Neuronal stem cell (in vitro differentiated cells): ENCODE results near the gene INSC.
A peak's percentile ranks its signal among the peaks of the same experiment; 100 is the strongest.

Experiments used
- DNase-seq: peaks from one replicate; pipeline ENCODE4 v3.0.0-alpha.2; 2013; ENCODE audit warnings: low spot score
- H2AFZ ChIP-seq: one replicate; pipeline ENCODE4 v1.6.1; 2013; ENCODE audit warnings: mild to moderate bottlenecking, low read length, inconsistent platforms
- H2AK5ac ChIP-seq: 2 replicates; pipeline ENCODE4 v1.6.1; 2013; ENCODE audit warnings: low read depth, mild to moderate bottlenecking, inconsistent platforms, low read length, moderate library complexity, mixed read lengths
- H2BK120ac ChIP-seq: 2 replicates; pipeline ENCODE4 v1.6.1; 2013; ENCODE audit warnings: low read depth, mild to moderate bottlenecking, inconsistent platforms, low read length, moderate library complexity, mixed read lengths
- H2BK12ac ChIP-seq: one replicate; pipeline ENCODE4 v1.6.1; 2013; ENCODE audit warnings: low read length, inconsistent platforms
- H2BK15ac ChIP-seq: 2 replicates; pipeline ENCODE4 v1.6.1; 2013; ENCODE audit warnings: mild to moderate bottlenecking, low read length, inconsistent platforms, mixed read lengths
- H2BK5ac ChIP-seq: one replicate; pipeline ENCODE4 v1.6.1; 2013; ENCODE audit warnings: inconsistent platforms, mild to moderate bottlenecking, low read length, moderate library complexity
- H3K14ac ChIP-seq: one replicate; pipeline ENCODE4 v1.6.1; 2013; ENCODE audit warnings: low read length, inconsistent platforms
- H3K18ac ChIP-seq: 2 replicates; pipeline ENCODE4 v1.6.1; 2013; ENCODE audit warnings: low read length, inconsistent platforms
- H3K23ac ChIP-seq: 2 replicates; pipeline ENCODE4 v1.6.1; 2013; ENCODE audit warnings: low read depth, mild to moderate bottlenecking, mixed read lengths, low read length, inconsistent platforms; ENCODE audit not compliant: poor library complexity
- H3K27ac ChIP-seq: replicated peaks from 3 replicates; pipeline ENCODE4 v1.5.1; 2013; ENCODE audit warnings: low read length, inconsistent platforms
- H3K27me3 ChIP-seq, 3 experiments: 2 replicates each; pipeline ENCODE4 v1.6.1; 2013; ENCODE audit warnings: low read length in 3 of 3, mild to moderate bottlenecking in 2 of 3, inconsistent platforms in 1 of 3, low read depth in 1 of 3, mixed read lengths in 1 of 3, moderate library complexity in 1 of 3; ENCODE audit not compliant: control insufficient read depth in 3 of 3, insufficient read depth in 3 of 3
- H3K36me3 ChIP-seq, 2 donors: replicated peaks in 1 of 2; 2 replicates each; pipeline ENCODE4 v1.6.1; 2013; ENCODE audit warnings: low read length in 2 of 2; ENCODE audit not compliant: control insufficient read depth in 2 of 2, insufficient read depth in 2 of 2
- H3K4ac ChIP-seq: 2 replicates; pipeline ENCODE4 v1.6.1; 2013; ENCODE audit warnings: inconsistent platforms, mild to moderate bottlenecking, low read length, moderate library complexity
- H3K4me1 ChIP-seq, 2 donors: 1 replicate in 1 of 2; 2 replicates in 1 of 2; pipeline ENCODE4 v1.6.1; 2013; ENCODE audit warnings: low read length in 2 of 2, low read depth in 1 of 2; ENCODE audit not compliant: control insufficient read depth in 2 of 2, insufficient read depth in 1 of 2
- H3K4me2 ChIP-seq: one replicate; pipeline ENCODE4 v1.6.1; 2013; ENCODE audit warnings: mild to moderate bottlenecking, low read length, inconsistent platforms; ENCODE audit not compliant: insufficient read depth, poor library complexity, severe bottlenecking
- H3K4me3 ChIP-seq, 2 donors: 2 replicates each; pipeline ENCODE4 v1.5.1; 2013; ENCODE audit warnings: low read length in 2 of 2, mild to moderate bottlenecking in 2 of 2, inconsistent platforms in 1 of 2, moderate library complexity in 1 of 2
- H3K79me1 ChIP-seq: one replicate; pipeline ENCODE4 v1.6.1; 2013; ENCODE audit warnings: low read depth, mild to moderate bottlenecking, inconsistent platforms, low read length, moderate library complexity
- H3K9ac ChIP-seq: one replicate; pipeline ENCODE4 v1.6.1; 2013; ENCODE audit warnings: mild to moderate bottlenecking, low read depth, low read length, inconsistent platforms; ENCODE audit not compliant: poor library complexity
- H3K9me3 ChIP-seq, 2 donors: replicated peaks in 1 of 2; 2 replicates each; pipeline versions ENCODE3 to v1.6.1; 2013; ENCODE audit warnings: low read length in 2 of 2, mild to moderate bottlenecking in 2 of 2, inconsistent platforms in 1 of 2, low read depth in 1 of 2, mixed read lengths in 1 of 2, moderate library complexity in 1 of 2; ENCODE audit not compliant: control insufficient read depth in 2 of 2, insufficient read depth in 1 of 2
- H4K8ac ChIP-seq: one replicate; pipeline ENCODE4 v1.6.1; 2013; ENCODE audit warnings: low read depth, mild to moderate bottlenecking, inconsistent platforms, low read length, moderate library complexity
- H4K91ac ChIP-seq: one replicate; pipeline ENCODE4 v1.6.1; 2013; ENCODE audit warnings: low read length, low read depth, mild to moderate bottlenecking, inconsistent platforms; ENCODE audit not compliant: poor library complexity
- WGBS, 2 donors: extraction: QIAGEN DNeasy Blood & Tissue Kit; methylation state at CpG; one replicate each; pipeline ENCODE4 v1.1.7; 2013; ENCODE audit warnings: missing lambda C conversion rate in 2 of 2, mixed read lengths in 1 of 2; ENCODE audit not compliant: insufficient read length in 2 of 2, insufficient replicate concordance in 1 of 2; ENCODE audit errors: extremely low coverage in 2 of 2; 5-methylcytosine and 5-hydroxymethylcytosine counted together

INSC gene

GRCh38 chr11:15236559-15236958, 121.8 kb downstream of the INSC start:
- Histone ChIP-seq H2BK120ac (no peak overlapping the region), H3K4me3 (peak overlapping the region in 1 of 2 donors; percentile 63), H4K91ac (no peak overlapping the region), H3K18ac (peak overlapping the region; percentile 23), H3K27me3 (no peaks in the 10 kb centered on the region), H3K4me2 (peak overlapping the region; percentile 20), H3K9ac (no peak overlapping the region), H2BK12ac (no peak overlapping the region), H3K23ac (no peak overlapping the region), H2BK15ac (no peak overlapping the region), H4K8ac (no peak overlapping the region), H3K4me1 (peaks cover 0 to 6% of the 10 kb centered on the region in 2 donors), H3K27ac (no peak overlapping the region), H3K79me1 (no peaks in the 10 kb centered on the region), H3K14ac (no peak overlapping the region), H2AK5ac (no peak overlapping the region), H2BK5ac (no peak overlapping the region), H3K9me3 (no peaks in the 10 kb centered on the region), H3K36me3 (no peaks in the 10 kb centered on the region), H2AFZ (no peak overlapping the region), H3K4ac (no peak overlapping the region)
- no CpG with 5 or more reads among the region's 4 CpGs for WGBS, 2 donors
- no peak for DNase-seq

DNA sequence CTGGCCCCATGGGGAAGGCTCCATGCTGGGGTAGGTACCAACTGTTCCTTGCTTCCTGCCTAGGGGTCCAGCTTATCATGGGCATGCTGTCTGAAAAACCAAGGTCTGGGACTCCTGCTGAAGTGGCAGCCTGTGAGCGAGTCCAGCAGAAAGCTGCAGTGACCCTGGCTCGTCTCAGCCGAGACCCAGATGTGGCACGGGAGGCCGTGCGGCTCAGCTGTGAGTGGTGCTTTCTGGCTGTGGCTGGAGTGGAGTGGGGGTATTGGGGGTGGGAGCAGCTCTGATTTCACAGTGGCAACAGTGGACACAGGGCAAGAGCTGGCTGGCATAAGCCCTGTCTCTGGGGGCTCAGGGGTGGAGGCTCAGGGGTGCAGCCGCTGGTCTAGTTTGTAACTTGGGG, 124.1 kb downstream of the INSC start:
- WGBS, 2 donors, result no CpG with 5 or more reads among the region's 7 CpGs
- H3K14ac ChIP-seq, result peak overlapping the region; percentile 79
- H3K4me1 ChIP-seq, result peaks cover 0 to 6% of the 10 kb centered on the region in 2 donors
- no peaks in the 10 kb centered on the region for H3K27me3 ChIP-seq
- no peak overlapping the region for H3K18ac ChIP-seq
- no peak overlapping the region for H2BK15ac ChIP-seq
- H3K9me3 ChIP-seq, result no peaks in the 10 kb centered on the region
- H3K4me3 ChIP-seq, result no peak overlapping the region
- no peak overlapping the region for H4K91ac ChIP-seq
- no peak overlapping the region for H3K23ac ChIP-seq
- no peaks in the 10 kb centered on the region for H3K36me3 ChIP-seq
- H2BK5ac ChIP-seq, result no peak overlapping the region
- H3K79me1 ChIP-seq, result no peaks in the 10 kb centered on the region
- H2AK5ac ChIP-seq, result no peak overlapping the region
- DNase-seq, result no peak
- H3K9ac ChIP-seq, result no peak overlapping the region
- H4K8ac ChIP-seq, result no peak overlapping the region
- H3K4ac ChIP-seq, result no peak overlapping the region
- no peak overlapping the region for H3K4me2 ChIP-seq
- no peak overlapping the region for H2AFZ ChIP-seq
- H3K27ac ChIP-seq, result no peak overlapping the region
- H2BK12ac ChIP-seq, result no peak overlapping the region
- H2BK120ac ChIP-seq, result peak overlapping the region; percentile 66

DNA sequence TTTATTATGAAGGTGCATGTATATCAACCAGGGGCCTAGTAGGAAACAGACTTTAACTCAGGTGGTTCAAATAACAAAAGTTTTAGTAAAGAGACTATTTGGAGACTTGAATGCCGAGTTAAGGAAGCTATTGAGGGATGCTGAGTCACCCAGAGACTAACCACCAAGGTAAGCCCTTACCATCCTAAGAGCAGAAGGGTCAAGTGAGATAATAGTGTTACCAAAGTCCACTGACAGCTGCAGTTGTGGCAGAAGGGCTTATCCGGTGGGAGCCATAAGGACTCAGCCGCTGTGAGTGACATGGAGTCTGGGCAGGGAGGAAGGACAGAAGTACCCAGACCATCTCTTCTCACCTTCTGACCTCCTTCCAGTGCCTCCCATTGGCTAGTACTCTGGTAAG, 134.0 kb downstream of the INSC start:
- Histone ChIP-seq H2BK120ac (no peak overlapping the region), H2AFZ (no peak overlapping the region), H2BK5ac (no peak overlapping the region), H2AK5ac (no peak overlapping the region), H4K91ac (no peak overlapping the region), H3K4ac (no peak overlapping the region), H3K9me3 (peaks cover 0 to 2% of the 10 kb centered on the region in 2 donors), H3K4me3 (no peak overlapping the region), H2BK15ac (no peak overlapping the region), H3K27me3 (no peaks in the 10 kb centered on the region), H3K36me3 (no peaks in the 10 kb centered on the region), H3K18ac (no peak overlapping the region), H3K23ac (no peak overlapping the region), H4K8ac (no peak overlapping the region), H3K4me2 (no peak overlapping the region), H2BK12ac (no peak overlapping the region), H3K9ac (no peak overlapping the region), H3K27ac (no peak overlapping the region), H3K79me1 (no peaks in the 10 kb centered on the region), H3K4me1 (no peaks in the 10 kb centered on the region), H3K14ac (no peak overlapping the region)
- DNase-seq, result no peak
- no CpG with 5 or more reads among the region's 3 CpGs for WGBS, 2 donors

DNA sequence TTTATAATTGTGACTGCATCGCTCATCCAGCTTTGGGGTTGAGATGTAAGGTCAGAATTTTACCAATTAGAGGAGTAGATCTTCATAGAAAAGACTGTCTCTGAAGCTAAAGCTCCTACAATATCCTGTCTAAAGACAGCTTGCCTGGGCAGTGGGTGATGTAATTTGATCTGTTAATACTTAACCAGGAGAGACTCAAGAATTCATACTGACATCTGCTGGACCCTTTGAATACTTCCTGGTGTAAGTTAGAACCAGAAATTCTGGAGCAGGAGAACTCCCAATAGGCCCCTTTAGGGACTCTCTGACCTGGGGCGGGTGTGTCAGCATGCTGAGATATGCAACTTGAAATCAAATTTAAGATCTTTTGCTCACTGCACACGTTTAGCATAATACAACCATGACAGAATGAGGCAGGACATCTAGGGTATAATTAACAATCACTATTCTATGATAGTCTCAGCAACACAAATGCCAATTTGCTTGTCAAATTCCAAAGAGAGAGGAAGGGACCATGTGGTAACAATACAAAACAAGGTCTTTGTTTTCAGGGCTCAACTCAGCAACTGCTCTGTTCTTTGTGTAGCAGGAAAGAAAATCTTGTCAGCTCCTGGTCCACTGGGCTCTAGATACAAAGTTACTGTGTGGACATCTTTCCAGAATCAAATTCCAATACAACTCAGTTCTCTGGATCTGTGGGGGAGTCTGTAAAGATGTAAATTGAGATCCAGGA, 143.9 kb downstream of the INSC start:
- no peaks in the 10 kb centered on the region for H3K9me3 ChIP-seq
- H2AK5ac ChIP-seq, result no peak overlapping the region
- H3K27ac ChIP-seq, result no peak overlapping the region
- H2AFZ ChIP-seq, result no peak overlapping the region
- H3K79me1 ChIP-seq, result no peaks in the 10 kb centered on the region
- WGBS, 2 donors, result no CpG with 5 or more reads among the region's 3 CpGs
- peaks cover 0 to 6% of the 10 kb centered on the region in 2 donors for H3K4me1 ChIP-seq
- H2BK120ac ChIP-seq, result no peak overlapping the region
- no peak overlapping the region for H3K23ac ChIP-seq
- no peak overlapping the region for H2BK12ac ChIP-seq
- H4K91ac ChIP-seq, result no peak overlapping the region
- H3K18ac ChIP-seq, result no peak overlapping the region
- DNase-seq, result no peak
- no peak overlapping the region for H2BK5ac ChIP-seq
- H3K9ac ChIP-seq, result no peak overlapping the region
- H3K4ac ChIP-seq, result no peak overlapping the region
- no peaks in the 10 kb centered on the region for H3K36me3 ChIP-seq
- no peaks in the 10 kb centered on the region for H3K27me3 ChIP-seq
- no peak overlapping the region for H3K4me2 ChIP-seq
- H3K14ac ChIP-seq, result no peak overlapping the region
- no peak overlapping the region for H2BK15ac ChIP-seq
- H3K4me3 ChIP-seq, result no peak overlapping the region
- H4K8ac ChIP-seq, result no peak overlapping the region
